Upper lobe of right lung (tissue), 1 donor: ENCODE data around the gene MAD2L2. TPM values are rescaled to one million over a fixed set of nuclear protein-coding genes. Genes with fewer than 3 reads are reported as not detected.

Experiments
- ATAC-seq: fragments of 200-7000 bp; cut with Tn5 transposase; one replicate; pipeline ENCODE4 v1.9.1; 2020; ENCODE audit warnings: mild to moderate bottlenecking, moderate library complexity
- DNase-seq: peaks from one replicate; pipeline ENCODE4 v3.0.0-alpha.2; 2020
- H3K27ac ChIP-seq: fragments of 200-600 bp; one replicate; pipeline ENCODE4 v1.8.0; 2022
- H3K27me3 ChIP-seq: fragments of 200-600 bp; one replicate; pipeline ENCODE4 v1.8.0; 2022; ENCODE audit warnings: mild to moderate bottlenecking
- H3K36me3 ChIP-seq: fragments of 200-600 bp; one replicate; pipeline ENCODE4 v1.8.0; 2022
- H3K4me1 ChIP-seq: fragments of 200-600 bp; one replicate; pipeline ENCODE4 v1.8.0; 2022
- H3K4me3 ChIP-seq: fragments of 200-600 bp; one replicate; pipeline ENCODE4 v1.8.0; 2022; ENCODE audit warnings: mild to moderate bottlenecking
- H3K9me3 ChIP-seq: fragments of 200-600 bp; one replicate; pipeline ENCODE4 v1.8.0; 2022
- CTCF ChIP-seq: fragments of 200-600 bp; IDR thresholded peaks from one replicate; pipeline ENCODE4 v1.8.0; 2022; ENCODE audit warnings: antibody characterized with exemption
- intact Hi-C: fragments of 100-400 bp; cut with DNase I; formaldehyde crosslinking; loops from one replicate; pipeline ENCODE4 v1.11.0; 2022
- long read RNA-seq: library from polyadenylated mRNA; unstranded; transcript quantifications from one replicate; pipeline ENCODE4 v2.0.0, GENCODE V29; 2021
- total RNA-seq: library from RNA; stranded (reverse); fragmentation: NEBNext Ultra II Directional; extraction: Animal tissue kit (Norgen Biotek cat#: 25700); gene quantifications from one replicate; pipeline ENCODE4 v1.2.1, GENCODE V29; 2021
- donor health status: DM: no; HTN: yes; CAD: no; lungs with severe emphysema.

MAD2L2 gene
- total RNA-seq: 23.5 TPM
- long read RNA-seq, transcript MAD2L2-207 (9 exons, 1,118 nt): major isoform, 21 of 28 reads
- long read RNA-seq, partial matches to known transcripts: 0 of 28 reads
- long read RNA-seq, other reads (novel, unspliced or antisense): 6 of 28 reads

GRCh38 chr1:11681071-11681771 lies at the start of gene MAD2L2:
TSS of gene MAD2L2 (minus strand) at chr1:11681148. CDS start at chr1:11680601, 547 bp downstream.
- H3K27me3 ChIP-seq: no peaks in the 10 kb centered on the region
- H3K9me3 ChIP-seq: no peaks in the 10 kb centered on the region
- H3K4me1 ChIP-seq: peaks cover 14% of the 10 kb centered on the region
- TF ChIP-seq CTCF: no peak
- H3K4me3 ChIP-seq: peak within 1 kb of the TSS; percentile 92
- H3K36me3 ChIP-seq: no peaks in the 10 kb centered on the region
- H3K27ac ChIP-seq: peak within 1 kb of the TSS; percentile 77
- intact Hi-C loops: no loop called here
- peak; percentile 95 for DNase-seq
- peak; percentile 98 for ATAC-seq

GRCh38 chr1:11730429-11730891 lies 49.5 kb upstream of the MAD2L2 start:
- intact Hi-C loops: no loop called here
- DNase-seq (no peak), ATAC-seq (peak; percentile 89)
- no peak for TF ChIP-seq CTCF
- Histone ChIP-seq H3K9me3 (no peaks in the 10 kb centered on the region), H3K4me1 (peaks cover 44% of the 10 kb centered on the region), H3K4me3 (peak overlapping the region; percentile 46), H3K27ac (peak overlapping the region; percentile 92), H3K36me3 (no peaks in the 10 kb centered on the region), H3K27me3 (no peaks in the 10 kb centered on the region)

GRCh38 chr1:11729498-11730428 lies 48.8 kb upstream of the MAD2L2 start:
- Histone ChIP-seq H3K4me3 (peak overlapping the region; percentile 46), H3K9me3 (no peaks in the 10 kb centered on the region), H3K27ac (peak overlapping the region; percentile 92), H3K36me3 (no peaks in the 10 kb centered on the region), H3K27me3 (no peaks in the 10 kb centered on the region), H3K4me1 (peaks cover 40% of the 10 kb centered on the region)
- no peak for DNase-seq
- no peak for ATAC-seq
- intact Hi-C loops: no loop called here
- TF ChIP-seq CTCF: no peak

GRCh38 chr1:11729155-11729497 lies 48.2 kb upstream of the MAD2L2 start:
- Histone ChIP-seq H3K27me3 (no peaks in the 10 kb centered on the region), H3K36me3 (no peaks in the 10 kb centered on the region), H3K4me1 (peaks cover 40% of the 10 kb centered on the region), H3K9me3 (no peaks in the 10 kb centered on the region), H3K27ac (no peak overlapping the region), H3K4me3 (no peak overlapping the region)
- ATAC-seq (no peak), DNase-seq (no peak)
- no peak for TF ChIP-seq CTCF
- intact Hi-C loops: no loop called here

GRCh38 chr1:11728126-11728806 lies 47.3 kb upstream of the MAD2L2 start:
- TF ChIP-seq CTCF: no peak
- ATAC-seq: no peak
- no peak overlapping the region for H3K4me3 ChIP-seq
- H3K27ac ChIP-seq: no peak overlapping the region
- intact Hi-C loops: no loop called here
- H3K27me3 ChIP-seq: no peaks in the 10 kb centered on the region
- H3K36me3 ChIP-seq: no peaks in the 10 kb centered on the region
- H3K4me1 ChIP-seq: peaks cover 40% of the 10 kb centered on the region
- H3K9me3 ChIP-seq: no peaks in the 10 kb centered on the region
- DNase-seq: no peak
